ENCODE results near the gene KIF22.

The KIF22 gene

DNA sequence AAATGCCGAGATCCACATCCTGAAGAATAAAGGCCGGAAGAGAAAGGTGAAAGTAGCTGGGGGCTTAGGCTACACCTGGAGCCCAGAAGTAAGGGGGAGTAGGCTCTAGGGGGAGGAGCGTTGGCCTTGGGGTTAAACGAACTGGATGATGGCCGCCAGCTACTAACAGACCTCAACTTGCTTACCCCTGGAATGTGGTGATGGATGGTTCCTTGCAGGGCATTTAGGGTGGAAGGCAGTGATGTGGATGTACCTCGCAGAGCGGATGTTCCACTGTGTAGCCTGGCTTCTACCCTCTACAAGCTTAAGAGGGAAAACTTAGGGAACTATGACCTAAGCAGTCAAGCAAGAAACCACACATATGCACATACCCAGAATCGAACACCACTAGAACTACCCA is 13.5 kb downstream of the KIF22 start:
- no peak for DNase-seq (ENCODE audit: low spot score)

DNA sequence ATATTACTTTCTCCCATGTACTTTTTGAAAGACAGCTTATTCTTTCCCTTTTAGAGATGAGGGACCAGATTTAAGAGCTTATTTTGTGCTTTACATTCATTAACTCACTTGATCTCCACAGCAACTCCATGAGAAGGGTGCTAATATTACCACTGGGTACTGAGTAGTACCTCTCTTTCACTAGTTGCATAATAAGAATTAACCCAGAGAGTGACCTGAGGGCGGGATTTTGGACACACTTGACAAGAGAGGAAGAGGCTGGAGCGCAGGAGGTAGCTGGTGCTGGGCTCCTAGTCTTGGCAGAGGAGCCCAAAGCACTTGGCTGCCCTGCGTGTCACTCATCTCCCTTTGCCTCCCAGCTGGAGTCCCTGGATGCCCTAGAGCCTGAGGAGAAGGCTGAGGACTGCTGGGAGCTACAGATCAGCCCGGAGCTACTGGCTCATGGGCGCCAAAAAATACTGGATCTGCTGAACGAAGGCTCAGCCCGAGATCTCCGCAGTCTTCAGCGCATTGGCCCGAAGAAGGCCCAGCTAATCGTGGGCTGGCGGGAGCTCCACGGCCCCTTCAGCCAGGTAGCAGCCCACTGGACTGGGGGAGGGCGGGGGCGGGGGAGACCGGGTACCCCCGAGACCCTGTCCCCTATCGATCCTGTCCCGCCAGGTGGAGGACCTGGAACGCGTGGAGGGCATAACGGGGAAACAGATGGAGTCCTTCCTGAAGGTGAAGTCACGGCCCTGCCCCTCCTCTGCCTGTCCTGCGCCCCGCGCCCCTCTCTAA is 14.1 kb downstream of the KIF22 start:
- DNase-seq (ENCODE audit: low spot score), result no peak

DNA sequence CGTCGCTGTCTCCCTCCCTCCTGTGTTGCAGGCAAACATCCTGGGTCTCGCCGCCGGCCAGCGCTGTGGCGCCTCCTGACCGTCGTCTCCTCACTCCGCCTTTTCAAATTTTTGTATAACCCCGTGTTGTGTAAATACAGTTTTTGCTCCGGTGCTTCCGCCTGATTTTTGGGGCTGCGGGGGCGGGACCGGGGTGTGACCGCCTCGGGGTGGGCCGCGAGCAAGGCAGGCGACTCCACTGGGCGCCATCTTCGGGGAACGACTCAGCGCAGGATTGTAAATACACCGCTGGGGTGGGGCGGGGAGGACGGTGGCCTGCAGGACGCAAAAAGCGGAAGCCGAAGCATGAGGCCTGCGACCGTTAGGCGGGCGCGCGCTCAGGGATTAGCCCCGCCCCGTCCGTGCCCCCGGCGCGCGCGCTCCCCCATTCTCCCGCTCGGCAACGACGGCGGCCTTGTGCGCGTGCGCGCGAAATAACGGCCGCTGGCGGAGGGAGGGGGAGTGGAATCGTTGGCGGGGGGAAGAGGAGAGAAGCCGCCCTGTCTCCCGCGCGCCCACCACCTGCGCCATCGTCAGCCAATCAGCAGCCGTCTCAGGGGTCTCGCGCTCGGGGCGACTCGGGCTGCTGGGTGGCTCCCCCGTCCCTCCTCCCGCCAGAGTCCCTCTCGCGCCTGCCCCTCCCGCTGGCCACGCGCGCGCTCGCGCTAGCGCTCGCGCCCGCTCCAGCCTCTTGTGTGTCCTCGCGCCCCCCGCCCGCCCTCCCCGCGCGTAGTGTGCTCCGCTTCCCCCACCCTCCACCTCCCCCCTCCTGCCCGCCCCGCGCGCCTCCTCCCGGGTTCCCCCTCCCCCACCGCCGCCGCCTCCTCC is 14.9 kb downstream of the KIF22 start:
- peak; percentile 93 for DNase-seq (ENCODE audit: low spot score)

DNA sequence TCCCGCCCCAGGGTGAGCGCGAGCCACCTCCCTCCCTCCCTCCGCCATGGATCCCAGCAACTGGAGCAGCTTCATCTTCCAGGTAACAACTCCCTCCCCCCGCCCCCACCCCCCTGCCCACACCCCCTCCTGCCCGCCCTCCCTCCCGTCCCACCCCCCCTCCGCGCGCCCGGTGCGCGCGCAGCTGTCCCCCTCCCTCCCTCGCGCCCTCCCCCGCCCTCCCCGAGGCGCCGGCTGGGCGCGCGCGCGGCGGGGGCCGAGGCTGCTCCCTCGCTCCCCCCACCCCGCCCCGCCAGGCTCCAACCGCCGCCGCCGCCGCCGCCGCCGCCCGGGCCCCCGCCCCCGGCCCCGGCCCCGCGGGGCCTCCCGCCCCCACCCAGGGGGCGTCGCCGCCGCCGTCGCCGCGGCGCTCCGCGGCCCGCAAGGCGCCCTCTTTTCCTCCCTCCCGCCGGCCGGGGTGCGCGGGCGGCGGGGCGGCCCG is 15.6 kb downstream of the KIF22 start, which contains the start of gene MAZ:
TSS of gene MAZ (plus strand) at position 431 of the 481 bp plus-strand sequence. CDS start 173 bp downstream, outside the sequence.
- peak; percentile 86 for DNase-seq (ENCODE audit: low spot score)

DNA sequence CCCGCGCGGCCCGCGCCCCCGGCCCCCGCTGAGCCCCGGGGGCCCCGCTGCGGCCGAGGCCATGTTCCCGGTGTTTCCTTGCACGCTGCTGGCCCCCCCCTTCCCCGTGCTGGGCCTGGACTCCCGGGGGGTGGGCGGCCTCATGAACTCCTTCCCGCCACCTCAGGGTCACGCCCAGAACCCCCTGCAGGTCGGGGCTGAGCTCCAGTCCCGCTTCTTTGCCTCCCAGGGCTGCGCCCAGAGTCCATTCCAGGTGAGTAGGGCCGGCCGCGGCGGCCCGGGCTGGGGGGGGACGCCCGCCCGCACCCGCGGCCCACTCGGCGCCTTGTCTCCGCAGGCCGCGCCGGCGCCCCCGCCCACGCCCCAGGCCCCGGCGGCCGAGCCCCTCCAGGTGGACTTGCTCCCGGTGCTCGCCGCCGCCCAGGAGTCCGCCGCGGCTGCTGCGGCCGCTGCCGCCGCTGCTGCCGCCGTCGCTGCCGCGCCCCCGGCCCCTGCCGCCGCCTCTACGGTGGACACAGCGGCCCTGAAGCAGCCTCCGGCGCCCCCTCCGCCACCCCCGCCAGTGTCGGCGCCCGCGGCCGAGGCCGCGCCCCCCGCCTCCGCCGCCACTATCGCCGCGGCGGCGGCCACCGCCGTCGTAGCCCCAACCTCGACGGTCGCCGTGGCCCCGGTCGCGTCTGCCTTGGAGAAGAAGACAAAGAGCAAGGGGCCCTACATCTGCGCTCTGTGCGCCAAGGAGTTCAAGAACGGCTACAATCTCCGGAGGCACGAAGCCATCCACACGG is 16.3 kb downstream of the KIF22 start:
- no peak for DNase-seq (ENCODE audit: low spot score)

DNA sequence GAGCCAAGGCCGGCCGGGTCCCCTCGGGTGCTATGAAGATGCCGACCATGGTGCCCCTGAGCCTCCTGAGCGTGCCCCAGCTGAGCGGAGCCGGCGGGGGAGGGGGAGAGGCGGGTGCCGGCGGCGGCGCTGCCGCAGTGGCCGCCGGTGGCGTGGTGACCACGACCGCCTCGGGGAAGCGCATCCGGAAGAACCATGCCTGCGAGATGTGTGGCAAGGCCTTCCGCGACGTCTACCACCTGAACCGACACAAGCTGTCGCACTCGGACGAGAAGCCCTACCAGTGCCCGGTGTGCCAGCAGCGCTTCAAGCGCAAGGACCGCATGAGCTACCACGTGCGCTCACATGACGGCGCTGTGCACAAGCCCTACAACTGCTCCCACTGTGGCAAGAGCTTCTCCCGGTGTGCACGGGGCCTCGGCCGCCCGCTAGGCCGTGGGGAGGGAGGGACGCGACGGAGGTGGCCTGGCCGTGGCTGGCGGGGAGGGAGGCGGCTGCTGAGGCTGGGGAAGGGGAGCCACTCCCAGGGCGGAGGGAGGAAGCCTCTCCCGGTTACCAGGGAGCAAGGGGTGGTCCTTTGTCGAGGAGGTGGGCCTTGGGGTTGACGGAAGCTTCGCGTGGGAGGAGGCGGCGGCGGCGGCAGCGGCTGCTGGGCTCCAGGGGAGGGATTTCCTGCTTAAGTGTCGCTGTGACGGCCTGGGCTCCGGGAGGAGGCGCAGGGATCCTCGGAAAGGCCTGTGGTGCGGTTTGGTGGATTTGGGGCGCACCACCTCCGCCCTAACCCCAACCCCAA is 17.1 kb downstream of the KIF22 start:
- DNase-seq (ENCODE audit: low spot score), result peak; percentile 42

DNA sequence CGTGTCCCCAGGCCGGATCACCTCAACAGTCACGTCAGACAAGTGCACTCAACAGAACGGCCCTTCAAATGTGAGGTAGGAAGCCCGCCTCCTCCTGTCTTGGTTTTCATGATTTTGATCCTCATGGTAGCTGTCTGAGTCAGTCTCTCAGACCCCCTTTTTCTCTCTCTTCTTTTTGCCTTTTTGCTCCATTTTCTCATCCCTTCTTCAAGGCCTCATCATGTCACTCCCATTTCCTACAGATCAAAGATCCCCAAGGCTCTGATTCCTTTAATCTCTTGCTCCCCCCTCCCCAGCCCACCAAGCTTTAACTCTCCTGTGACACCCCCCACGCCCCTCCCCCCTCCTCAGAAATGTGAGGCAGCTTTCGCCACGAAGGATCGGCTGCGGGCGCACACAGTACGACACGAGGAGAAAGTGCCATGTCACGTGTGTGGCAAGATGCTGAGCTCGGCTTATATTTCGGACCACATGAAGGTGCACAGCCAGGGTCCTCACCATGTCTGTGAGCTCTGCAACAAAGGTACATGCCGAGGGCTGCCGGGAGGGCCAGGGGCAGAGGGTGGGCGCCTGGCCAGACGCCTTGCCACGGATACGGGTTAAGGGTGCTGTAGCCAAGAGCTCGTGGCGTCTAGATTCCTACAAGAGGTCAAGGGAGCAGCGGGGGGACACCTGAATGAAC is 17.8 kb downstream of the KIF22 start:
- DNase-seq (ENCODE audit: low spot score), result no peak

DNA sequence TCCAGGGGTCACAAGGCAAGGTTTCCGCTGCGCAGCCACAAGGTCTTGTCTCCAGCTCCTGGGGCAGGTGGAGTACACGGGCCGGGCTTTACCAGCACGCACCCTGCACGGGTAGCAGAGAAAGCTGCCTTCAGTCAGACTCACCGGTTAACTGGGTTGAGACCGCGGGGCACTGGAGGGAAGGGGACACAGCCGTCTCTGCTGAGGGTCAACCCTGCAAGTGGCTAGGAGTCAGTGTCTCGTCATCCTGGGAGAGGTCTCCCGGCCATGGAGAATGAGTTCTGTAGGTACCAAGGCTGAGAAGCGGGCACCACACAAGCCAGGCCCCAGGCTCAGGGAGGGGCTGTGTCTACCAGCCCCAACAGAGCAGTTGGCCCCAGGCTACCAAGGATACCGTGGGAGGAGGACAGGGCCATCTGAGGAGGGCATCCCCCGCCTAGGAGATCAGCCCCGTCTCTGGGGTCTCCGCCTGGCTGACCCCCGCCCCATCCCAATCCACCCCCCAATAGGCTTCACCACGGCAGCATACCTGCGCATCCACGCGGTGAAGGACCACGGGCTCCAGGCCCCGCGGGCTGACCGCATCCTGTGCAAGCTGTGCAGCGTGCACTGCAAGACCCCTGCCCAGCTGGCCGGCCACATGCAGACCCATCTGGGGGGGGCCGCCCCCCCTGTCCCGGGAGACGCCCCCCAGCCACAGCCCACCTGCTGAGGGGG is 18.6 kb downstream of the KIF22 start:
- DNase-seq (ENCODE audit: low spot score), result no peak

DNA sequence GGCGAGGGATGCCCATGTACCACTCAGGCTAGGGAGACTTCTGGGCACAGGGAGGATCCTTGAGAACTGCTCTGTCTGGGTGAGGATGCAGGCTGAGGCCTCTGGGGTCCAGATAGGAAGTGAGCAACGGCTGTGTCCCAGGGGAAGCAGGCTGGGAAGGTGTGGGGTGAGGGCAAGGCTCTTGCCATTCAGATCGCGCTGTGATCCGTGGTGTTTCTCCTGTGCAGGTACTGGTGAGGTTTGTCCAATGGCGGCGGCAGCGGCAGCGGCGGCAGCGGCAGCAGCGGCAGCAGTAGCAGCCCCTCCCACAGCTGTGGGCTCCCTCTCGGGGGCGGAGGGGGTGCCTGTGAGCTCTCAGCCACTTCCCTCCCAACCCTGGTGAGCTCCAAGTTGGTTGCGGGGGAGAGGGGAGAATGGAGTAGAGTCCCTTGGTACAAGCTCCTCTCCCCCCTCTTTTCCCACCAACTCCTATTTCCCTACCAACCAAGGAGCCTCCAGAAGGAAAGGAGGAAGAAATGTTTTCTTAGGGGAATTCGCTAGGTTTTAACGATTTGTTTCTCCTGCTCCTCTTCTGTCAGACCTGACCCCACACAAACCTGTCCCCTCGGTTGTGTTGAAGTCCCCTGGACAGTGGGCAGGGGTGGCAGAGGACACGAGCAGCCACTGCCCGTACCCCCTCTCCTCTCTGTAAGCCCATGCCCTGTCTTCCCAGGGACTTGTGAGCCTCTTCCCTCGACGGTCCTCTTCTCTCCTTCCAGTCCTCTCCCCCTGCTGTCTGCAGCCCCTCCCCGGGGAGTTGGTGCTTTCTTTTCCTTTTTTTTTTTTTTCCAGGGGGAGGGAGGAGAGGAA is 19.5 kb downstream of the KIF22 start:
- DNase-seq (ENCODE audit: low spot score), result no peak

DNA sequence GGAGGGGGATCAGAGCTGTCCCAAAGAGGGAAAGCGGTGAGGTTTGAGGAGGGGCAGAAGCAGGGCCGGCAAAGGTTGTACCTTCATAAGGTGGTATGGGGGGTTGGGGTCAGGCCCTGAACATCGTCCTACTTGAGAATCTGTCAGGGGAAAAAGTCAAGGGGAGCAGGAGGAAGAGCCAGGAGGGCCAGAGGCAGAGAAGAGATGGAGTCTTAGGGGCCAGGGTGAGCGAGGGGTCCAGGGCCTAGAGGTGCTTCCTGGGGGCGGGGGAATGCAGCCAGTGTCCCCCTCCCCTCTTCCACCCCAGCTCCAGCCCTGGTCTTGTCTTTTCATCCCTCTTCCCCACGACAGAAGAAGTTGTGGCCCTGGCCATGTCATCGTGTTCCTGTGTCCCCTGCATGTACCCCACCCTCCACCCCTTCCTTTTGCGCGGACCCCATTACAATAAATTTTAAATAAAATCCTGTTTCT is 20.2 kb downstream of the KIF22 start:
- DNase-seq (ENCODE audit: low spot score), result no peak

DNA sequence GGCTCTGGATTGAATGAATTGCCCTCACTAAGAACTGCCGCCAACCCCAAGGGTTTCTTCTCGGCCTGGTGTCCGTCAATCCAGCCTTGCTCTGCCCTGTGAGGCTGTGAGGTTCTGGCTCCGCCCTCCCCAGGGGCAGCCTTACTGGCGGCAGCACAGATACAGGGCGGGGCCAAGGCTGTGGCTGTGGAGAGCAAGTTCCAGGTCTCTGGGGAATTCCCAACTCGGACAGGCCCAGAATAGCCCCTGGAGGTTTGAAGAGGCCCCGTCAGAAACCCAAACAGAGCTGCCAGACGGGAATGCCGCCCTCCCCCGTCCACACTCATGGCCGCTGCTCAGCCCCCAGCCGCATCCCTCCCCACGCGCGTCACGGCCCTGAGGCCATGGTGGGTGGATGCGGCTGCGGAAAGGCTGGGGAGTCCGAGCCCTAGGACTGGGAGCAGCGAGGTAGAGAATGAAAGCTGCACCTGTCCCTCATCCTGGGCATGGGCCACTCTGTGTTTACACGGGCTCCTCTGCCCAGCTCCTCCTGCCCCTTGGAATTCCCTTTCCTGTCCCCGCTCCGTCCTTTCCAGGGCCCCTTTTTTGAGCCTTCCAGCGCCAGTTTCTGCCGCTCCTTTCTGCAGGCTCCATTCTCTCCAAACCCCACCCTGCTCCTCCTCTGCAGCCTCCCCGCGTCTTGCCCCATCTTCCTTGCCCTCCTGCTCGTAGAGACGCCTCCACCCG is 20.8 kb downstream of the KIF22 start:
- peak; percentile 76 for DNase-seq (ENCODE audit: low spot score)

DNA sequence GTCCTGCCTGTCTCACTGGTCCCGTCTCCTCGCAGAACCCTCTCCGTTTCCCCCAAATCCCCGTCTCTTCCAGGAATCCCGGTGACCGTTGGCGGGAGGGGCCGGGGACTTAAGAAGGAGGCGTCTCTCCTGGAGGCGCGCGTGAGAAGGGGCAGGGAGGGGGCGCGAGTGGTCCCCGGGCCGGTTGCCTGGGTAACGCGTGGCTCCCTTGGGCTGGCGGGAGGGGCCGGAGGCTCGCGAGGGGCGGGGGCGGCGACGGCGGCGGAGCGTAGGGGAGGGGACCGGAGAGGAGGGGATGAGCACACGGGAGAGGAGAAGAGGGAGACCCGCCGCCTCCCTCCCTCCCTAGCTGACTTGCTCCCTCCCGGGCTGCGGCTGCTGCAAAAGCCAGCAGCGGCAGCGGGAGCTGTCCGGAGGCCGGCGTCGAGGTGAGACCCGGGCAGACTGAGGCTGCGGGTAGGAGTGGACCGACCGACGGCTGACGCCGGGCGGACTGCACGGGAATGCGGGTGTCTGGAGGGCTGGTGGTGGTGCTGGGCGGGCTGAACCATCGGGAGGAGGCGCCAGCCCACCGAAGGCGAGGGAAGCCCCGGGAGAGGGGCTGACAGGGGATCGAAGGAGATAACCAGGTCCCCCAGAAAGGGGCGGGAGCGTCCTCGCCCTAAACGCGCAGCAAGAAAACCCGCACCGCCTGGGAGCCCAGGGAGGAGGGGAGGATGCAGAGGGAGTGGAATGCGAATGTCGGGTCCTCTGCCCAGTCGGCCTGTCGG is 21.5 kb downstream of the KIF22 start, which contains the start of gene PRRT2:
TSS of gene PRRT2 (plus strand) at position 298 of the 770 bp plus-strand sequence. CDS start 862 bp downstream, outside the sequence.
- DNase-seq (ENCODE audit: low spot score), result peak; percentile 78

DNA sequence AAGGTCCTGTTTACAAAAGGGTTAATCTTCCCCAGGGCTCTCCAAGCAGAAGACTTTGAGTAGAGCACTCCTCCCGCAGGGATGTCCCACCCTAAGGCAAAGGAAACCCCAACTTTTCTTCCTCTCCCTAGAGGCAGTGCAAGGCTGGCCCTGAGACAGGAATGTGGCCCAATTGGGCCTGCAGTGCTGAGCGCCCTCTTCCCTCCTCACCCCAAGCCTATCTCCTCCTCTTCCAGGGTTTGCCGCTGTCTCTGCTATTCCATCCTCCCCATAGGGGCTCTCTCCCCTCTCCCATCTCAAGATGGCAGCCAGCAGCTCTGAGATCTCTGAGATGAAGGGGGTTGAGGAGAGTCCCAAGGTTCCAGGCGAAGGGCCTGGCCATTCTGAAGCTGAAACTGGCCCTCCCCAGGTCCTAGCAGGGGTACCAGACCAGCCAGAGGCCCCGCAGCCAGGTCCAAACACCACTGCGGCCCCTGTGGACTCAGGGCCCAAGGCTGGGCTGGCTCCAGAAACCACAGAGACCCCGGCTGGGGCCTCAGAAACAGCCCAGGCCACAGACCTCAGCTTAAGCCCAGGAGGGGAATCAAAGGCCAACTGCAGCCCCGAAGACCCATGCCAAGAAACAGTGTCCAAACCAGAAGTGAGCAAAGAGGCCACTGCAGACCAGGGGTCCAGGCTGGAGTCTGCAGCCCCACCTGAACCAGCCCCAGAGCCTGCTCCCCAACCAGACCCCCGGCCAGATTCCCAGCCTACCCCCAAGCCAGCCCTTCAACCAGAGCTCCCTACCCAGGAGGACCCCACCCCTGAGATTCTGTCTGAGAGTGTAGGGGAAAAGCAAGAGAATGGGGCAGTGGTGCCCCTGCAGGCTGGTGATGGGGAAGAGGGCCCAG is 22.4 kb downstream of the KIF22 start:
- no peak for DNase-seq (ENCODE audit: low spot score)

DNA sequence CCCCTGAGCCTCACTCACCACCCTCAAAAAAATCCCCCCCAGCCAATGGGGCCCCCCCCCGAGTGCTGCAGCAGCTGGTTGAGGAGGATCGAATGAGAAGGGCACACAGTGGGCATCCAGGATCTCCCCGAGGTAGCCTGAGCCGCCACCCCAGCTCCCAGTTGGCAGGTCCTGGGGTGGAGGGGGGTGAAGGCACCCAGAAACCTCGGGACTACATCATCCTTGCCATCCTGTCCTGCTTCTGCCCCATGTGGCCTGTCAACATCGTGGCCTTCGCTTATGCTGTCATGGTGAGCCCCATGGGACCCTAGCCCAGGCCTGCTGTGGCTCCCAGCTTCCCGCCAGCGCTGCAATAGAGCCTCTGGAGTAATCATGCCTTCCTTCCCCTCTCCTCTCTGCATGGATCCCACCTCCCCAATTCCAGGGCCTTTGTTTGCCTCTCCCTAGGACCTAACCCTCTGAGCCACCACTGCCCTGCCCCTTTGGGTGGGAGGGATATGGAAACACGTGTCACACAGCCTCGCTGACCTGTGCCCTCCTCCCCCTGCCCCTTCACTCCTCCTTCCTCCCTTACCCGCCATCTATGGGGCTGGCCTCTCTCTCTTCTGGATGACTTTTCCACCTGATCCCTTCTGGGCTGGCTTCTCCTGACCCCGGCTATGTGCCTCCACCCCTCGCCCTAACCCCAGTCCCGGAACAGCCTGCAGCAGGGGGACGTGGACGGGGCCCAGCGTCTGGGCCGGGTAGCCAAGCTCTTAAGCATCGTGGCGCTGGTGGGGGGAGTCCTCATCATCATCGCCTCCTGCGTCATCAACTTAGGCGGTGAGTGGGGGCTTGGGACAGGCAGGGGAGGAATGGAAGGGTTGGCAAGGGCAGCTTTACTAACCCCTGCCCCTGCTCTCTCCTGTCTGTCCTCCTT is 23.4 kb downstream of the KIF22 start:
- no peak for DNase-seq (ENCODE audit: low spot score)

DNA sequence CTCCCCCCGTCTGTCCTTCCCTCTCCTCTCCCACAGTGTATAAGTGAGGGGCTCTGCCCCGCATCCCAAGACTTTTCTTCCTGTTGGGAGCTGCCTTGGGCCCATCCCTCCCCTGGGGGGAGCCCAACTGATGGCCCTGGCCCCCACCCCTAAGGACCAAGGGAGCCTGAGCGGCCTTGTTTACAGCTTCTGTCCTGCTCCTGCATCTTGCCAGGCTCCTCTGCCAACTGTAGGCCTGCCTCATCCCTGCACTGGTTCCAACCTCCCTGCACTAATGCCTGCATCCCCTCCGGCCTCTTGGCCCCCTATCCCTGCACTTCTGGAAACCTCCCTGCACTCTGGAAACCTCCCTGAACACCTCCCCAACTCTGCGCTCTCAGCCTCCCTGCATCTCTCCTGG is 24.0 kb downstream of the KIF22 start:
- no peak for DNase-seq (ENCODE audit: low spot score)
